H54 (cell line): Measurements from ENCODE around the gene CCDC144A.
"Not testable (repeated sequence)": the region's sequence is repeated elsewhere in the genome, so short reads cannot be mapped to it uniquely, and the experiment has no call there.

Source experiments
- DNase-seq: peaks from one replicate; pipeline ENCODE4 v3.0.0; 2011; ENCODE audit warnings: low spot score, mixed read lengths; ENCODE audit not compliant: insufficient read length
- FAIRE-seq: peaks from 3 replicates; lab custom pipeline; 2011; peaks lifted over from hg19 to GRCh38; lab: Jason Lieb, UNC
- POLR2A ChIP-seq: IDR thresholded peaks from 2 replicates; pipeline ENCODE4 v1.6.1; 2011; ENCODE audit warnings: low read depth, mild to moderate bottlenecking, low read length

Gene CCDC144A, protein sequence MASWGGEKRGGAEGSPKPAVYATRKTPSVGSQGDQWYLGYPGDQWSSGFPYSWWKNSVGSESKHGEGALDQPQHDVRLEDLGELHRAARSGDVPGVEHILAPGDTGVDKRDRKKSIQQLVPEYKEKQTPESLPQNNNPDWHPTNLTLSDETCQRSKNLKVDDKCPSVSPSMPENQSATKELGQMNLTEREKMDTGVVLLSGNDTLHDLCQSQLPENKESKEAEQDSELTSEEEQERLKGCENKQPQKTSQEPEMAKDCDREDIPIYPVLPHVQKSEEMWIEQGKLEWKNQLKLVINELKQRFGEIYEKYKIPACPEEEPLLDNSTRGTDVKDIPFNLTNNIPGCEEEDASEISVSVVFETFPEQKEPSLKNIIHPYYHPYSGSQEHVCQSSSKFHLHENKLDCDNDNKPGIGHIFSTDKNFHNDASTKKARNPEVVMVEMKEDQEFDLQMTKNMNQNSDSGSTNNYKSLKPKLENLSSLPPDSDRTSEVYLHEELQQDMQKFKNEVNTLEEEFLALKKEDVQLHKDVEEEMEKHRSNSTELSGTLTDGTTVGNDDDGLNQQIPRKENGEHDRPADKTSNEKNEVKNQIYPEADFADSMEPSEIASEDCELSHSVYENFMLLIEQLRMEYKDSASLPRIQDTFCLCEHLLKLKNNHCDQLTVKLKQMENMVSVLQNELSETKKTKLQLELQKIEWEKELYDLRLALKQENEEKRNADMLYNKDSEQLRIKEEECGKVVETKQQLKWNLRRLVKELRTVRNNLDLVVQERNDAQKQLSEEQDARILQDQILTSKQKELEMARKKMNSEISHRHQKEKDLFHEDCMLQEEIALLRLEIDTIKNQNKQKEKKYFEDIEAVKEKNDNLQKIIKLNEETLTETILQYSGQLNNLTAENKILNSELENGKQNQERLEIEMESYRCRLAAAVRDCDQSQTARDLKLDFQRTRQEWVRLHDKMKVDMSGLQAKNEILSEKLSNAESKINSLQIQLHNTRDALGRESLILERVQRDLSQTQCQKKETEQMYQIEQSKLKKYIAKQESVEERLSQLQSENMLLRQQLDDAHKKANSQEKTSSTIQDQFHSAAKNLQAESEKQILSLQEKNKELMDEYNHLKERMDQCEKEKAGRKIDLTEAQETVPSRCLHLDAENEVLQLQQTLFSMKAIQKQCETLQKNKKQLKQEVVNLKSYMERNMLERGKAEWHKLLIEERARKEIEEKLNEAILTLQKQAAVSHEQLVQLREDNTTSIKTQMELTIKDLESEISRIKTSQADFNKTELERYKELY (N-terminal part only)

DNA sequence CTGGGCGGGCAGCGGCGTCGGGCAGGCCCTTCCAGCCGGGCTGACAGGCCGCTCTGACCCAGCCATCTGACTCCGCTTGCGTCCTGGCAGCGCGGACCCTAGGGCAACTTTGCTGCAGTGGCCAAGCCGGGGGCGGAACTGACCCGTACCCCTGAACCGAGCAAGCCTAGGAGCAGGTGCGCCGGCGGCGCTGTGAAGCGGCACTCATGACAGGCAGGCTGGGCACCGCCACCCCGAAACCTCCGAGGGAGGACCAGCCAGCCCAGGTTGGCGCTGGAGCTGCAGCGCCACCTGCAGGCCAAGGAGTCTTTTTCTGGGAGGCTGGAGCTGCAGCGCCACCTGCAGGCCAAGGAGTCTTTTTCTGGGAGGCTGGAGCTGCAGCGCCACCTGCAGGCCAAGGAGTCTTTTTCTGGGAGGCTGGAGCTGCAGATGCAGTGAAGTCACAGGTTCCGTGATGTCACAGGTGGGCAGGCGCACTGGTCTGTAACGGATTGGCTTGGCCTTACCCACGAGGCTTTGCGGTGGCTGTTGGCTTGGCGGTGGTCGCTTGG, at the start of gene CCDC144A:
Gene CCDC144A, plus strand, starts transcription at position 511 of the 551 bp plus-strand sequence. CDS start 160 bp downstream, outside the sequence.
- FAIRE-seq, result peak; percentile 27
- DNase-seq, result peak; percentile 15

DNA sequence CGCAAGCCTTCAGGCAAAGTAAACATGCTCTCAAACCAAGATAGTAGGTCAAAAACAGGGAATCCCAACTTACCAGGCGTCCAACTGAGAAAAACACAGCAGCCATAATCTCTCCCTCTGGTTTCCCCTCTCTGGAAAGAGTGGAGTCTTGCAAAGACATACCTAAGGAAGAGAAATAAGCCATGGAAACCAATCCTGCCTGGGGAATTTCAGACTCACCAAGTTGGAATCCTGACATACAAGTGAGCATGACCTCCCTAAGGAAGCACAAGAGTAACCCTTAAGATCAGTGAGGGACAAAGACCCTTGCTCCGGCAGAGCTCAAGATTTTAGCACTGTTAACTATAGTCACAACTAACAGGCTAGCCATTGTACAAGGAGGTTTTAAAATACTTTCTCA, 40.5 kb upstream of the CCDC144A start:
- no peak for TF ChIP-seq POLR2A
- no peak for FAIRE-seq
- no peak for DNase-seq

DNA sequence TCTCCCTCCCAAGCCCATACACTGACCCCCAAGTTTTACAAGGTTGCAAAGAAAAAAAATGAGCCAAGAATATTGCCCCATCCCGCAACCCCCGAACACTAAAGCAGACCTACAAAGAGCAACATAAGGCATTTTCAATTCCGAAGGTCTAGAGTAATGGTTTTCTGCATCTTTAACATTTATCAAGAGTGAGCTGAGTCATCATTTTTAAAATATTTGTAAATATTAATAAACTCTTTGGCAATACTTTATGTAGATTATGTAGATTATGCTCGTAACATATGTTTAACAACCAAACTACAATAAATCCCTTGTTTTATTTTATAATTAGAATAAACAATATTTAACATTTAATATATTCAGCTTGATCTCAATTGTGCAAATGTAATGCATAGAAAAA, 37.8 kb upstream of the CCDC144A start:
- no peak for FAIRE-seq
- no peak for DNase-seq
- no peak for TF ChIP-seq POLR2A

DNA sequence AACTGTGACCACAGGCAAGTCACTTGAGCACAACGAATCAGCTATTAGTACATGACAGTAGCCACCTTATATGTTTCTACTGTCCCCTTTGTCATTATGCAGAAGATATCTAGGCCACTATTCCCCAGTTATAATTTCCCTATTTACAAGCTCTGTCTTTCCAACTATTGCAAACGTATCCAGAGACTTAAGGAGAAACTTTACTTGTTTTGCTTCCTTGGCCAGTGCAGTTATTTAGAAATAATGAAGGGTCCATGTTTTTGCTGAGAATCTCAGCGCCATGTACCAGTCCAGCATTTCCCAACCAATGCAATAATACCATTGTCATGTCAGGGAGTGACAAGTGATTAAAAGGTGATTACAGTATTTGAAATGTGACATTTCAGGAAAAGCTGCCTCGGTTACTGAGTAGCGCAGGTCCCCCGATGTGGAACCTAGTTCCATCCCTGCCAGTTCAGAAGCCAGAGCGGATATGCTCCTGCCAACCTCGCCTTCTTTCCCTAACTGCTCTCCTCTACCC, 37.1 kb upstream of the CCDC144A start:
- DNase-seq, result no peak
- FAIRE-seq, result peak; percentile 73
- TF ChIP-seq POLR2A, result no peak

DNA sequence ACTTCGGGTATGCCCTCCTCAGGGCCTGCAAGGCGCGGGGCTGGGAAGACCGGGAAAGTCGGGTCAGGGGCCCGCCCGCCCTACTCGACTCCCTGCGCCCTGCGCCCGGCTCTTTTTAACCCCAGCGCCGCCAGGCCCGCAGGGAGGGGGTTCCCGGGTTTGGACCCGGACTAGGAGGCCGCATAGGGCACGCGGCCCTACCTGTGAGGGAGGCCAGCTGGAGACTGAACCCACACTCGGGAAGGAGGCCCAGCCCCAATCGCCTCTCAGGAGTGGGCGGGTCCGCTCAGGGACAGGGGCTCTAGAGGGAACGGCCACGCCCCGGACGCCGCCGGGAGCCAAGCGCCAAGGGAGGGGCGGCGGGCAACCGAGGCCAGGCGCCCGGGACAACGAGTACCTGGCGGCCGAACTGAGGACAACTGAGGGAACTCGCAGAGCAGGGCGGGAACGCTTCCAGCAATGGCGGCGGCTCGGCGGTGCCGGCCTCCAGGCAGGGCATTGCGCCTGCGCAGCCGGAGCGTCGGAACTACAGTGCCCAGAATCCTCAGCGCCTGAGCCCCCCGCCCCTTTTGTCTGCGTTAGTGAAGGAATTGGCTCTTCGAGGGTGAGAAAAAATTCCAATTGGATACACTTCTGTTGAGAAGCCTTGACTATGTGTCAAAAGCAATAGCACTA, 36.5 kb upstream of the CCDC144A start, which contains the start of gene ZNF624:
Gene ZNF624, minus strand, starts transcription at position 484 of the 675 bp plus-strand sequence.
- FAIRE-seq (peak; percentile 95), DNase-seq (peak; percentile 93)
- TF ChIP-seq POLR2A, result peak; percentile 72

DNA sequence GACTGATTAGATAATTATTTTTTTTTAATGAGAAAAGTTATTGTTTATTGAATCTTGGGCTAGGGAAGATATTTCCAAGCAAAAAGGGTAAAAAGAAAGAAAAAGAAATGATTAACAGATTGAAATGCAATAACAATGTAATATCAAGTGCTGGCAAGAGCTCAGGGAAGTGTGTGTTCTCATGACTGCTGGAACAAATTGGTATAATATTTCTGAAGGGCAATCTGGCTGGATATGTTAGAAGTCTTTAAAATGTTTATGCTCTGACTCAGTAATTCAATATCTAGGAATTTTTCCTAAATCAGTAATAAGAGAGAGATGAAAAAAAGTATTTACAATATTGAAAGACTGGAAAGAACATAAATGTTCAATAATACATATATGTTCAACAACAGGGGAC, 28.8 kb upstream of the CCDC144A start:
- no peak for FAIRE-seq
- no peak for DNase-seq
- no peak for TF ChIP-seq POLR2A

DNA sequence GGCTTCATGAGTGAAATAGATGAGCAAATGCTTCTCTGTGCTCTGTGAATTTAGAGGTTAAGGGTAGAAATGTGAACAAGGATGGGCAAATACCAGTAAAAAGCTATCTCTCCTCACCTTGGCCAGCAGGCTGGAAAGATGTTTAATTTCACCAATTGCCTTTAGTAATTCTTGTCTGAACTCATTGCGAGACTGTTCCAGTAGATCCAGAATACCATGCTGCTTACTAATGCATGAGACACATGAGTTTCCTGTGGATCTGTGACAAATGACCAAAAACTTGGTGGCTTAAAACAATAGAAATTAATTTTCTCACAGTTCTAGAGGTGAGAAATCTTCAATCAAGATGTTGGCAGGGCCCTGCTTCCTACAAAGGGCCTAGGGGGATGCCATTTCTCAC, 27.1 kb upstream of the CCDC144A start:
- FAIRE-seq, result no peak
- no peak for TF ChIP-seq POLR2A
- DNase-seq, result peak; percentile 35

DNA sequence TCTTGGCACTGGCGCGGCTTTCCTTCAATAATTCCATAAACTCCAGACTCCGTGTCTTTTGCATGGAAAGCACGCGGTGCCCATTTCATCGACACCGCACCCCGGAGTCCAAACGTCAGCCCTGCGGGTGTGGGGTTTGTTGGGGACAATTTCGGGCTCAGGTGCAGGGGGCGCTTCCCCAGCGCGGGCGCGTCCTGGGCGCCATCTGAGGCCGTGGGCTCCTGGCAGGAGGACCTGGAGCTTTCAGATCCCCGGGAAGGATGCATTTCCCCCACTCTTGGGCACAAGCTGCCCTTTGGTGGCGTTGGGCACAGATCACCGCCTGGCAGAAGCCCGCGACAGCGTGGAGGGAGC, 23.5 kb upstream of the CCDC144A start:
- DNase-seq, FAIRE-seq: not testable (repeated sequence)

DNA sequence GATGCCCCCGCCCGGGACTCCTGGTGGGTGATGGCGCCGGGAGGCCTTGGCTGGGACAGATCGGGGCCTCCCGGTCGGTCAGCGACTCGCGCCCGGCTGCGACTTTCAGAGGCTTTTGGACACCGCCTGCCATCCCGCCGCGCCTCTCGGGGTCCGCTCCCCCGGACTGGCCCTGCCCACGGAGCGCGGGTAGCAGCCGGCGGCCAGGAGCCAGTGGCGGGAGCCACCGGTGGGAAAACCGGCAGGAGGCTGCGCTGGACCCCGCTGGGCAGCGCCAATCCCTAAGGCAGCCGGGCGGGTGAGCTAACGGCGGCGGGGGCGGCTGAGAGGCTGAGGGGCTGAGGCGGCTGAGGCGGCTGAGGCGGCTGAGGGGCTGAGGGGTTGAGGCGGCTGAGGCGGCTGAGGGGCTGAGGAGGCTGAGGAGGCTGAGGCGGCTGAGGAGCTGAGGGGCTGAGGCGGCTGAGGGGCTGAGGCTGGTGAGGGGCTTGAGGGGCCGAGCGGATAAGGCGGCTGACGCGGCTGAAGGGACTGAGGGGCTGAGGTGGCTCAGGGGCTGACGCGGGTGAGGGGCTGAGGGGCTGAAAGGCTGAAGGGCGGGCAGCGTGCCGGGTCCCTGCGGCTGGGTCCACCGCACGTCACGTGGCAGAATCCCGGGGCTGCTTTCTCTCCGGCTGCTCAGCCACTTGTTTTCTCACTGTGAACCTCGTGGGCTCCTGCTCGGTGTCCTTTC, 23.0 kb upstream of the CCDC144A start:
- not testable (repeated sequence) for DNase-seq, FAIRE-seq

DNA sequence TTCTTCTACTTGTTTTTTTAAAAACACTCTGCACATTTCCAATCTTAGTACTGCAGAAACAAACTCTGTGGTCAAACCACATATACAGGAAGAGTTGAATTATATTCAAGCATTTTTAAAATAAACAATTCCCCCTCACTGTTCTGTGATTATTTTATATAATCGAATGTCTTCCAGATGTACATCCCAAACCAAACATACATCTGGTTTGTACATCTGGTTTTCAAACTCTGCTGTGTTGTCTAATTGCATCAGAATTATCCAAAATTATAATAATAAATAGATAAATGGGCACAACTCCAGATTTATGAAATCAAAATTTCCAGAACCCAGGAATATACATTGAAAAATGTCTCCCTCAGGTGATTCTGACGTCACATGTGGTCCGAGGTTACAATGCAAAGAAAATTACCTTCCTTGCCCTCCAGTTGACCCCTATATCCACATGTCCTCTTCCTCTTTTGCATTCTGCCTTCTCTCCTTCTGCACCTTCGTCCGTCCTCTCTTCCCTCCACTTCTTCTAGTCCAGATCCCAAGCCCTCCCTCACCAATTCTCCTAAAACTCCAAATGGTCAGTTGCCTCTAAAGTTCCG, 13.3 kb upstream of the CCDC144A start:
- FAIRE-seq (no peak), DNase-seq (no peak)
- TF ChIP-seq POLR2A, result no peak

DNA sequence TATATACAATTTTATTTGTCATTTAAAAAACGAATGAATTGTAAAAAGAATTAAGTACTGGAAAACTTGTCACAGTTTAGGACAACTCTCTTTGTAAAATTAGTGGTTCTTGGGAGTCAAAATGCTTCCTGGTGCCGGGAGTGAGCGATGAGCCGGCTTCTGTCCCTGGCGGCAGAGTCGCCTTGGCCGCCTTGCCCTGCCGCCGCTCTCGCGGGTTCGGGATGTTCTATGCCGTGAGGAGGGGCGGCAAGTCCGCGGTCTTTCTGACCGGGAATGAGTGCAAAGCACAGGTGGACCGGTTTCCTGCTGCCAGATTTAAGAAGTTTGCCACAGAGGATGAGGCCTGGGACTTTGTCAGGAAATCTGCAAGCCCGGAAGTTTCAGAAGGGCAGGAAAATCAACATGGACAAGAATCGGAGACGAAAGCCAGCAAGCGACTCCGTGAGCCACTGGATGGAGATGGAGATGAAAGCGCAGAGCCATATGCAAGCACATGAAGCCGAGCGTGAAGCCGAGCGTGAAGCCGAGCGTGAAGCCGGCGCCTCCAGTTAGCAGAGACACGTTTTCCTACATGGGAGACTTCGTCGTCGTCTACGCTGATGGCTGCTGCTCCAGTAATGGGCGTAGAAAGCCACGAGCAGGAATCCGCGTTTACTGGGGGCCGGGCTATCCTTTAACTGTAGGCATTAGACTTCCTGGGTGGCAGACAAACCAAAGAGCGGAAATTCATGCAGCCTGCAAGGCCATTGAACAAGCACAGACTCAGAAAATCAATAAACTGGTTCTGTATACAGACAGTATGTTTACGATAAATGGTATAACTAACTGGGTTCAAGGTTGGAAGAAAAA, 6.5 kb upstream of the CCDC144A start:
- not testable (repeated sequence) for FAIRE-seq, DNase-seq

DNA sequence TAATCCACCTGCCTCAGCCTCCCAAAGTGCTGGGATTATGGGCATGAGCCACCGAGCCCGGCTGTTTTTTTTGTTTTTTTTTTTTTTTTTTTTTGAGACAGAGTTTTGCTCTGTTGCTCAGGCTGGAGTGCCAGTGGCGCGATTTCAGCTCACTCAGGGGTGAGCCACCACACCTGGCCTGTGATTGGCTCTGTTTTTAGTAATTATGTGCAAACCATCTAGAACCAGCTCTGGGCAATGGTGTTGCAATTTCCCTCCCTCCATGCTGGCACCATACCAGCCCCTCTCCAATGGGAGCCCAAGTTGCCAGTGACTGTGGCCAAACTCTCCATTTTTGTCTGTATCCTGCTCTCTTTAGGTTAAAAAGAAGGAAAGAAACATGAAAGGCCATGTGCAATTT, 4.0 kb upstream of the CCDC144A start:
- not testable (repeated sequence) for DNase-seq, FAIRE-seq

DNA sequence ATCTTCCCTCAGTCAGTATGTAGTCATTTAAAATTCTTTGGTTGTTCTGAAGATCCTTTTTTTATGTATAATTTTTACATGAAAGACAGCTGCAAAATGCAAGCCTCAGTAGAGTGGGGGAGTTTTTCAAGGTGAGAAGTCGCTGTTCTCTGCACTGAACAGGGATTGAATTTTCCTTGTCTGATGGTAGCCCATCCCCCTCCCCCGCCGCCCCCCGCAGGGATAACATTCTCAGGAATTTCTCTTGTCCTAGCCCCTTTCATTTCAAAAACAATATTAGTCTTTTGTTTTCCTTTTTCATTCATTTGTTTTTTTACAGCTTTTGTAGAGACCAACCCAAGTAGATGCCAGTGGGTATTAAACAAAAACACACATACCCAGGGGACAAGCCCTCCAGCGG, 2.9 kb upstream of the CCDC144A start:
- DNase-seq, FAIRE-seq: not testable (repeated sequence)

DNA sequence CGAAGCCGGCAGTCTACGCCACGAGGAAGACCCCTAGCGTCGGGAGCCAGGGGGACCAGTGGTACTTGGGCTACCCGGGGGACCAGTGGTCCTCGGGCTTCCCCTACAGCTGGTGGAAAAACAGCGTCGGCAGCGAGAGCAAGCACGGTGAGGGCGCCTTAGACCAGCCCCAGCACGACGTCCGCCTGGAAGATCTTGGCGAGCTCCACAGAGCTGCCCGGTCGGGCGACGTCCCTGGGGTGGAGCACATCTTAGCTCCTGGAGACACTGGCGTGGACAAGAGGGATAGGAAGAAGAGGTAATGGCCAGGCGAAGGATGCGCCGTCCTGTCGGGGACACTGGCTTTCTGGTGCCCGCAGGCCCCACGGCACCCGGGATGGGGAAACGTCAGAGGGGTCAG, 406 bp downstream of the CCDC144A start:
- DNase-seq, FAIRE-seq: not testable (repeated sequence)

DNA sequence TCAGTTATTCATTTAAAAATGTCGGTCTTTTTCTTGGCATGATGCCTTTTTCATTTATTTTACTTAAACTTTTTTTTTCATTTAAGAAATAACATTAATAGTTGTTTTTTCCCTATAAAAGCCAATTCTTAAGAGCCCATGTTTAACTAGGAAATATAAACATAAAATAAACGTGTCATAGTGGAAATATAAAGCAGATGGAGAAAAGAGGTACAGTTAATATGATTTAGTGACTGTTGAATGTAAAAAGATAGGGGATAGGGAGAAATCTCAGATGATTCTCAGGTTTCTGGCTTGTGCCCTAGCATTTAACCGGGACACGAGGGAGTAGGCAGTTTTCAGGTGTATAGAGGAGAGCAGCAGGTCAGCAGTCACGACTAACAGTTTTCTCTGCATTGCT, 7.6 kb downstream of the CCDC144A start:
- not testable (repeated sequence) for FAIRE-seq, DNase-seq
